HG02970 (cell line): ENCODE measurements around the gene ARHGEF28.

Experiments
- ATAC-seq: cut with Tn5 transposase; IDR thresholded peaks from one replicate; pipeline ENCODE4 v1.9.1; 2021; ENCODE audit warnings: mild to moderate bottlenecking, moderate library complexity, moderate number of reproducible peaks; ENCODE audit not compliant: unreplicated experiment, low FRiP score

The ARHGEF28 gene, protein sequence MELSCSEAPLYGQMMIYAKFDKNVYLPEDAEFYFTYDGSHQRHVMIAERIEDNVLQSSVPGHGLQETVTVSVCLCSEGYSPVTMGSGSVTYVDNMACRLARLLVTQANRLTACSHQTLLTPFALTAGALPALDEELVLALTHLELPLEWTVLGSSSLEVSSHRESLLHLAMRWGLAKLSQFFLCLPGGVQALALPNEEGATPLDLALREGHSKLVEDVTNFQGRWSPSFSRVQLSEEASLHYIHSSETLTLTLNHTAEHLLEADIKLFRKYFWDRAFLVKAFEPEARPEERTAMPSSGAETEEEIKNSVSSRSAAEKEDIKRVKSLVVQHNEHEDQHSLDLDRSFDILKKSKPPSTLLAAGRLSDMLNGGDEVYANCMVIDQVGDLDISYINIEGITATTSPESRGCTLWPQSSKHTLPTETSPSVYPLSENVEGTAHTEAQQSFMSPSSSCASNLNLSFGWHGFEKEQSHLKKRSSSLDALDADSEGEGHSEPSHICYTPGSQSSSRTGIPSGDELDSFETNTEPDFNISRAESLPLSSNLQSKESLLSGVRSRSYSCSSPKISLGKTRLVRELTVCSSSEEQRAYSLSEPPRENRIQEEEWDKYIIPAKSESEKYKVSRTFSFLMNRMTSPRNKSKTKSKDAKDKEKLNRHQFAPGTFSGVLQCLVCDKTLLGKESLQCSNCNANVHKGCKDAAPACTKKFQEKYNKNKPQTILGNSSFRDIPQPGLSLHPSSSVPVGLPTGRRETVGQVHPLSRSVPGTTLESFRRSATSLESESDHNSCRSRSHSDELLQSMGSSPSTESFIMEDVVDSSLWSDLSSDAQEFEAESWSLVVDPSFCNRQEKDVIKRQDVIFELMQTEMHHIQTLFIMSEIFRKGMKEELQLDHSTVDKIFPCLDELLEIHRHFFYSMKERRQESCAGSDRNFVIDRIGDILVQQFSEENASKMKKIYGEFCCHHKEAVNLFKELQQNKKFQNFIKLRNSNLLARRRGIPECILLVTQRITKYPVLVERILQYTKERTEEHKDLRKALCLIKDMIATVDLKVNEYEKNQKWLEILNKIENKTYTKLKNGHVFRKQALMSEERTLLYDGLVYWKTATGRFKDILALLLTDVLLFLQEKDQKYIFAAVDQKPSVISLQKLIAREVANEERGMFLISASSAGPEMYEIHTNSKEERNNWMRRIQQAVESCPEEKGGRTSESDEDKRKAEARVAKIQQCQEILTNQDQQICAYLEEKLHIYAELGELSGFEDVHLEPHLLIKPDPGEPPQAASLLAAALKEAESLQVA (N-terminal part only)

DNA sequence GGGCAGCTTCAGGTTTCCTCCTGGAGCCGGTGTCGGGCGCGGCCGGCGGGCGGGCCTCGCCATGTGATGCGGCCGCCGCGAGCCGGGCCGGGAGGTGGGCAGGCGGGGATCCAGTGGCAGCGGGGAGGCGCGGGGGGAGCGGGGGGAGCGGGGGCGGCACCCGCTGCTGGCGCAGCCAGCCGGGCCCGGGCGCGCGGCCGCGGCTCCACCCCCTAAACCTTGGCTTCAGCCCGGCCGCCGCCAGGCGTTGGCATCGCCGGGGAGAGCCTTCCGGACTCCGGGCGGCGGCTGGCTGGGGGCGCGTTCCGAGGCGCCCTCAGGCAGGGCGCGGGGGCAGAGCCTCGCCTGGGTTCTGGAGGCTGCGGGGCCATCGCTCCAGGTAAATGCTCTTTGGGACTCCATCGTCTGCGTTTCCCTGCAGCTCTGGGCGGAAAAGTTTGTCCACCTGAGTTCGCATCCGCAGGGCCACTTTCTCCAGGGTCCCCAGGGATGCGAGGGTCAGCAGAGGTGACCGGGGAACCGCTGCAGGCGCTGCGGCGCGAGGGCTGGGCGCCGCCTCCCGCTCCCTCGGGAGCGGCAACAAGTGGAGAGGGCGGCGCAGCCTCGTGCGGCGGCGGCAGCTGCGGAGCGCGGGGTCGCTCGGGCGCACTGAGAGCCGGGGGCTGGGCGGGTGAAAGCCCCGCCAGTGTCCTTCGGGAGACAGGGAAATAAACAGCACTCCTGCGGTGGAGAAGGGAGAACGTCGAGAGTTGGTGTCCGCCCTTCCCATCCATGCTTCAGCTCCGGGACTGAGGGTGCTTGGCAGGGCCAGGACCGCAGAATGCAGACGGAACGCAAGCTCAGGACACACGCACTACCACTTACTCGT lies at the start of gene ARHGEF28:
TSS of gene ARHGEF28 (plus strand) at position 253 of the 868 bp plus-strand sequence. CDS start 58,656 bp downstream, outside the sequence.
- peak; percentile 54 for ATAC-seq

DNA sequence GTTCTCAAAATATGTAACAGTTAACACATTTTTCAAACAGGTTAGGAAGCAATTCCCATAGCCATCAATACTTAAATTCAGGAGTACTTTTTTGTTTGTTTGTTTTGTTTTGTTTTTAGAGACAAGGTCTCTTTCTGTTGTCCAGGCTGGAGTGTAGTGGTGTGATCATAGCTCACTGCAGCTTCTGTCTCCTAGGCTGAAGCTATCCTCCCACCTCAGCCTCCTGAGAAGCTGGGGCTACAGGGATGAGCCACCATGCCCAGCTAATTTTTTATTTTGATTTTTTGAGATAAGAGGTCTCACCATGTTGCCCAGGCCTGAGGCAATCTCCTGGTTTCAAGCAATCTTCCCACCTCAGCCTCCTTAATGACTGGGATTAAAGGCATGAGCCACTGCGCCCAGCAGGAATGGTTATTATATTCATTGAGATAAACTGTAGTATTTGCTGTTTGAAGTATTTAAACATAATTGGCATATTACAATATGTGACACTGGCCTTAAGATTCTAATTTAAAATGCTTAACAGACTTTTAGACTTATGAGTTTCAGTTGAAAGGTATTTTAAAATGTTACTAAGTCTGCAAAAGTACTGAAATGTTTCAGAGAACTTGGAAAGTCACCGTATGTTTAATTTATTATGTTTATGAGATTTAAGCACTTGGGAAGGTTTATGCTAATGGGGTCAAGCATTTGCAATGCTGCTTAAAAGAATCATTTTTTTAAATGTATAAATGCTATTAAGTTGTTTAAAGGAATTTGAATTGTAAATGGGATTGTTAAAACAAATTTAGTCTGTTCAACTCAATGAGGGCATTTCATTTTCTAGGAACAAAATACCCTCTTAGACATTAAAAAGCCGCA lies 43.5 kb upstream of the ARHGEF28 start:
- no peak for ATAC-seq

DNA sequence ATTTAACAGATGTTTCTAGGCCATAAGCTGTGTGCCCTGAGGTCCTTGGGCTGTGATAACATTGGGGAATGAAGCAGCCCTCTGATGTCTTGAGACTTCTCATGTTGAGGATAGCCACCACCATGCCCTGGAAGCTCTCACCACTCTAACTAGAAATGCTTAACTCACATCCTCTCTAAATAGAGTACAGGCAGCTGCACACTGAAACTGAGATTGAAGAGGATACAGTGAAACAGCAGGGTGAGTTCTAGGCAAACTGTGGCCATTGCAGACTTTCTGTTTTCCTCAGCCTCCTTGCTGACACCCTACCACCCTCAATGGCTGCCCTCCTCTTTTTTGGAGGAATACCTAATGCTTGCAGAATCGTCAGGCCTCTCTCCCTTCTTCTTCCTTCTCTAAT lies 38.1 kb upstream of the ARHGEF28 start:
- no peak for ATAC-seq

DNA sequence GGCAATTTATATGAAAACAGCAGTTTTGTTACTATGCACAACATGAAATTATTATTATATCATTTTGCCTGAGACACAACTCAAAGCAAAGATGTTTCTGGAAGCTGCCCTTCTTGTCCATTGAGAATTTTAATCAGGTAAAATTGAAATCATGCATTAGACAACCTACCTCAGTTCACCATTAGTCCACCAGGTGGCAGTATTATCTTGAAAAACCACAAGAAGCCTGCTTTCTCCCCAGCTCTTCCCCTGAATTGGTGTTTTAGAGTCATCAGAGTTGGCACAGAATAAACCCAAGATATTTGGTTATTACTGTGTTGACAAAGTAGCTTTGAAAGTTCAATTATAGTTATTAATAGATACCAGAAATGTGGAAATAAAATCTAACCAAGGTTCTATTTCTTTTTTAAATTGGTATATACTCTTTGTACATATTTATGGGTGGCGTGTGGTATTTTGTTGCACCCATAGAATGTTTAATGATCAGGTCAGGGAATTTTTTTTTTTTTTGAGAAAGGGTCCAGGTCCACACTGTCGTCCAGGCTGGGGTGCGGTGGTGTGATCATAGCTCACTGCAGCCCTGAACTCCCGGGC lies 34.8 kb upstream of the ARHGEF28 start:
- no peak for ATAC-seq

DNA sequence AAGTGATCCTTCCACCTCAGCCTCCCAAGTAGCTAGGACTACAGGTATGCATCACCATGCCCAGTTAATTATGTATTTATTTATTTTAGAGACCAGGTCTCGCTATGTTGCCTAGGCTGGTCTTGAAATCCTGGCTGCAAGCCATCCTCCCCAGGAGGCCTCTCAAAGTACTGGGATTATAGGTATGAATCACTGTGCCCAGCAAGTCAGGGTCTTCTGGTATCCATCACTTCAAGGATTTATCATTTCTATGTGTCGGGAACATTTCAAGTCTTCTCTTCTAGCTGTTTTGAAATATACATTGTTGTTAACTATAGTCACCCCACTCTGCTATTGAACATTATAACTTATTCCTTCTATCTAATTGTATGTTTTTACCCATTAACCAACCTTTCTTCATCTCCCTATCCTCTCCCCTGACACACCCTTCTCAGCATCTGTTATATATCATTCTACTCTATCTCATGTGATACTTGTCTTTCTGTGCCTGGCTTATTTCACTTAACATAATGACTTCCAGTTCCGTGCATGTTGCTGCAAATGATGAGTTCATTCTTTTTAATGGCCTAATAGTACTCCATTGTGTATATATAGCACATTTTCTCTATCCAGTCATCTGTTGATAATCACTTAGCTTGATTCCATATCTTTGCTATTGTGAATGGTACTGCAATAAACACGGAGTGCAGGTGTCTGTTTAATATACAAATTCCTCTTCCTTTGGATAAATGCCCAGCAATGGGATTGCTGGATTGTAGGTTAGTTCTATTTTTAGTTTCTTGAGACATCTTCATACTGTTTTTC lies 34.1 kb upstream of the ARHGEF28 start:
- ATAC-seq: no peak

DNA sequence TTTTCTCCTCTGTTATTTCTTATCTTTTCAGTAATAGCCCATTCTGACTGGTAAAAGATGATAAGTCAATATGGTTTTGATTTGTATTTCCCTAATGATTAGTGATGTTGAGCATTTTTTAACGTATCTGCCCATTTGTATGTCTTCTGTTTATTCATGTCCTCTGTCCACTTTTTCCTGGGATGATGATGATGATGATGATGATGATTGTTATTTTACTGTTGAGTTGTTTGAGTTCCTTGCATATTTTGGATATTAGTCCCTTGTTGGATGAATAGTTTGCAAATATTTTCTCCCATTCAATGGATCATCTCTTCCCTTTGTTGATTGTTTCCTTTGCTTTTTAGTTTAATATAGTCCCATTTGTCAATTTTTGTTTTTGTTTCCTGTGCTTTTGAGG lies 33.4 kb upstream of the ARHGEF28 start:
- no peak for ATAC-seq

DNA sequence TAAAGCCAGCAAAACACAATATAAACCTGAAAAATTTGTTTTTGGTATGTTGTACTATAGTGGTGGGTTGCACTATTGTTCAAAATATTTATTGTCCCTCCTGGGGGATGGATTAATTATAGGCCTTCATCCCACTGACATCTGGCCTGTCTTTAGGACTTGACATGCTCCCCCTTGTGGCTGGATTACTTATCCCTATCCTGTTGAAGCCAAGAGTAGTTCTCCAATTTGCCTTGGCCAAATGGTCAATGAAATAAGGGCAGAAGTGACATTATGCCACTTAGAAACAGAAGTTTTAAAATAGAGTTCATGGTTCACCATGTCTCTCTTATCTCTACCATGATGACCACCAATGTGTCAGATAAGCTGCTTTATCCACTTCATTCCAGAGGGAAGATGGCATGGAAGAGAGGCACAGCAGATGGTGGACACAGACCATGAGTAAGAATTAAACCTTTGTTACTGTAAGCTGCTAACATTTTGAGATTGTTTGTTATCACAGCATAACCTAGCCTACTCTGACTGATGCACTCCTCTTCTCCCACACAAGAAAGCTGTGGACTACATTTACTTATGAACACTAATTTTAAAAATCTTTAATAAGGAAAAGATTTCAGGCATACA lies 29.2 kb upstream of the ARHGEF28 start:
- ATAC-seq: no peak

DNA sequence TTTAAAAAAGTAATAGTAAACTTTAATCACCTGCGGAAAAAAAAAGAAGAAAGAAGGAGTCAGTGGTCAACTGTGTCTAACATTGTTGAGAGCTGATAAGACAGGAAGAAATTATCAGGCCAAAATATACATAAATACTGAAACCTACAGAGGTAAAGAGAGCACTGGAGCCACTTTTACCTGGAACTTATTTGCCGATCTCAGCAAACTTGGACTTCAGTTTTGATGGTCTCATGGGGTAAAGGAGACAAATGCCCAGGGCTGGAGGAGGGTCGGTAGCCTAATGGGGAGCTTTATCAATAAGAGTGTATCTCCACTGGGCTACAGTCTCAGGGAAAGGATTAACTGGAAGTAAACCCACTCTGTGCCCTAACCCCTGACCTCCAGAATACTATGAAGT lies 26.6 kb upstream of the ARHGEF28 start:
- ATAC-seq: no peak

DNA sequence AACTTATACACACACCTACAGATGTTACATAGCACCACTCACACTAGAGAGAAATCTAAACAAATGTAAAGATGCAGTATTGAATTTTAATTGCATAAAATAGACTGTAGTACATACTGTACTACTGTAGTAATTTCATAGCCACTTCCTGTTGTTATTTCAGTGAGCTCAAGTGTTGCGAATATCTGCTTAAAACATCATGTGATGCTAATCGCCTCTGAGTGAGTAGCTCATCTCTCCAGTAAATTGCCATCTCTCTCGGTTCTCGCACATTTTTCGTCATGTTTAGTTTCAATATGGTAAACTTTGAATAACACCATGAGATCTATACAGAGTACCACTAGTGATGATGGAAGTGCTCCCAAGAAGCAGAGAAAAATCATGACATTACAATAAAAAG lies 22.0 kb upstream of the ARHGEF28 start:
- no peak for ATAC-seq

DNA sequence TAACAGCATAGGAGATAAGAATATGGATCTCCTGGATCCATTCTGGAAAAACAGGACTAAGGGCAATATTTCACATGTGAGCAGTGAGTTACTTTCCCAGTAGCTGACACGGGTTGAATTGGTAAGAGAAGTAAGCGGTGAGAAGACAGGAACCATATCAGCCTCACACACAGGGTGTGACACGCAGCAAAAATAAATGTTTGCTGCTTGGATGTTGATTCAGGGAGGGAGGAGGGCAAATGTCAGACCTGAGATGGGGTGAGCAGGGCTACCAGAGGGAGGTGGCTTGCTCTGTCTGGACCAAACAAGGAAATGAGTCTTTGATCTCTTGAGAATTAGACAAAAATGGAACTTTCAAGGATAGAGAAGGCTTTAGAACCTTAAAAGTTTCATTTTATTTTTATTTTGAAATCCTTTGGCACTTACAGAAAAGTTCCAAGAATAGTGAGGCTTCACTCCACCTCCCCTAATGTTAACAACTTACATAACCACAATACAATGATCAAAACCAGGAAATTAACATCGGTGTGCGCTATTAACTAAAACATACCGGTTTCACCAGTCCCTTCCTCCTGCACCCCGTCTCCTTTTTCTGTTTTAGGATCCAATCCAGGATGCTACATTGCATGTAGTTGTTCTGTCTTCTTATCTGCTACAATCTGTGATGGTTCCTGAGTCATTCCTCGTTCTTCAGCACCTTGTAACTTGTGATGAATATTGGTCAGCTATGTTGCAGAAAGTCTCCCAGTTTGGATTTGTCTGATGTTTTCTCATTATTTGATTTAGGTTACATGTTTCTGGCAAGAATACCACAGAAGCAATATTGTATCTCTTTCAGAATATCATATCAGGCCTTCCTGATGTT lies 20.5 kb upstream of the ARHGEF28 start:
- ATAC-seq: no peak

DNA sequence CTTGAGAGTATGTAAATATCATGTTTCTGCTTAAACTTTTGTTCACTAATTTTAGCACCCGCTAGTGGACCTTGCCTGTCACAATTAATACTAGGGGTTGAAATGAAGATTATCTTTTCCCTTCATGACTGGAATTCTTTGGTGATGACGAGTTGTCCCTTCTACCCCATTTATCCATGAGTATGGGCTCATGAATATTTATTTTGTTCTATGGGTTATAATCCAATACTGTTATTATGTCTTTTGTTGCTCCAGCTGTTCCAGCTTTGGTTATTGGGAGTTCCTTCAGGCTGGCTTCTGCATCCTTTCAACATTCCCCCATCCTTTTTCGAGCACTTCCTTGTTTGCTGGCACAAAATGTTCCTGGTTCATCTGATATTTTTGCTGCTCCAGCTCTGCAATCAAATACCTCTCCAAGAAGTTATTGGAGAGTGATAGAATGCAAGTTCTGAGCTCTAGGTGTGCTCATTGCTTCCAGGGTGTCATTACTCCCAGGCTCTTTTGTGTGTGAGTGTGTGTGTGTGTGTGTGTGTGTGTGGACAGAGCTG lies 19.7 kb upstream of the ARHGEF28 start:
- no peak for ATAC-seq

DNA sequence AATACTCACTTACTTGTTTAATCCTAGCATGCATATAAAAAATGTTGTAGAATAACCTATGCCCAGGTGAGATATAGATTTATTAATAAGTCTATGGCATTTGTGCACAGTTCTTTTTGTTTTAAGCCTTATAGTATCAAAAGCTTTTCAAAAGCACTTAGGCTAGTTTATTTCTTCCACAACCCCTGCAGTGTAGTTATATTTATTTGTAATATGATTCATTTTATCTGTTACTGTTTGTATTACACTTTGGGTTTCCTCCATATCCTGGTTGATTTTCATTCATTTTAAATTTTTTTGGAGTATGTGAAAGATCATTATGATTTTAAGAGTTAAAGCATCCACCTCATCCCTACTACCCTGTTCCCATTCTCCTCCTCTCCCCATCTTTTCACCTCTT lies 18.8 kb upstream of the ARHGEF28 start:
- ATAC-seq: no peak

DNA sequence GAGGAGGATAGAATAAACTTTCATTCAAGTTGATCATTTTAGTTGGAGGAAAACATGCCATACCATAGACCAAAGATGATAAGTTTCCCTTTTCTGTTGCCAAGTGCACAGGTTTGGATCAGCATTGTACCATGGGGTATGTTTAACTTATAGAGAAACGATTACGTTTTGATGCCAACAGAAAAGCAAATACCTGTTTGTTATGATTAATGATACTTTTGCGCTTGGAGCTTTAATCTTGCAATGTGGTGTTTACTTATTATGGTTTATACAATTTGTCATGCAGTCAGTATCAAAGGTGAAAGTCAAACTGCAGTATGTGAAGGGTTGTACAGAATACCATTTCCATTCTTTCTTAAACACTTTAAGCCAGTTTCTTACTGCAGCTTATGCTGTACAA lies 13.2 kb upstream of the ARHGEF28 start:
- ATAC-seq: no peak

DNA sequence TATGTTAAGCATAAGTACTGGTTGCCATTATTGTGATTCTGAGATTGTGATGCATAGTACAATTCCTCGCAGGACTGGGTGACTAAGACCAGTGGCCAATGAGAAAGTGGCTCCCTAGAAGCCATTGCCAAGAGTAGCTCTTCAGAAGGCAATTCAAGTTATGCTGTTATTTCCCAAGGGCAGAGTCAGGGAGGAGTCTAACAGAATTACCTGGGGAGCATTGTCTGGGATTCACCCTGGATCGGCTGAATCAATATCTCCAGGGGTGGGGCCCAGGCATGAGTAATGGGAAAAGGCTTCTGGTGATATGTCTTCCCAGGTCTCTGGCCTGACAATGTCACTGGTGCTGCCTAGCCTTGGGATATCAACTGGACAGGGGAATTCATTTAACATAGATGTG lies 10.9 kb upstream of the ARHGEF28 start:
- ATAC-seq: no peak

DNA sequence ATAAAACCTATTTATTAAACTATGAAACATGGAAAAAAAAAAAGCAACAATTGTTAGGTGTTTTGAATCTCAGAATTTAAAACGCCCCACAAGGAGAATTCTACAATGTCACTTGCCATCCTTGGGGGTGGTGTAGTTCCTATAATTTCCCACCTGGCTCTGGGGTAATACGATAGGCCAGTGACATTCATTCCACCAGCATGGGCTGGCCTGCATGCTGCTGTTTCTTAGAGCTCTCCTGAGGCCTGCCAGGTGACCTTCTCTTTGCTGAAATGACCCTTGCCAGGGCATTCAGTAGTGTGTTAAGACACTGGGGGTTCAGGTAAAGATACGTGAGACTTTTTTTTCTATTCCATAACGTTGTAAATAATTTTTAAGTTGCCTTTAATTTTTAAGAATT lies 10.0 kb upstream of the ARHGEF28 start:
- ATAC-seq: no peak
